Measurements from ENCODE around the gene ME3. TPM values are rescaled to one million over a fixed set of nuclear protein-coding genes. Genes with fewer than 3 reads are reported as not detected.
"Not testable (repeated sequence)": the region's sequence is repeated elsewhere in the genome, so short reads cannot be mapped to it uniquely, and the experiment has no call there.

The ME3 gene
- total RNA-seq, 1 donor from 2014 or later, result 30.4 TPM

- no peak for DNase-seq
- intact Hi-C loops (cut with DNase I), result no loop called here
- ATAC-seq (ENCODE audit: poor library complexity), result no peak
Measured at GRCh38 chr11:86670911-86671310, 1.5 kb downstream of the ME3 start.

GRCh38 chr11:86670181-86670580, 2.2 kb downstream of the ME3 start:
- intact Hi-C loops (cut with DNase I), result no loop called here
- ATAC-seq (ENCODE audit: poor library complexity) (no peak), DNase-seq (no peak)

- intact Hi-C loops (cut with DNase I), result no loop called here
- DNase-seq, result no peak
- ATAC-seq (ENCODE audit: poor library complexity), result no peak
Measured at GRCh38 chr11:86669424-86669823, 3.0 kb downstream of the ME3 start.

GRCh38 chr11:86668929-86669328, 3.5 kb downstream of the ME3 start:
- ATAC-seq (ENCODE audit: poor library complexity), result no peak
- DNase-seq, result no peak
- intact Hi-C loops (cut with DNase I), result no loop called here

GRCh38 chr11:86666193-86666592, 6.2 kb downstream of the ME3 start:
- intact Hi-C loops (cut with DNase I), result no loop called here
- DNase-seq, result no peak
- ATAC-seq (ENCODE audit: poor library complexity), result no peak

GRCh38 chr11:86664930-86665329, 7.5 kb downstream of the ME3 start:
- intact Hi-C loops (cut with DNase I), result no loop called here
- ATAC-seq (ENCODE audit: poor library complexity), result no peak
- DNase-seq, result no peak

GRCh38 chr11:86663761-86664160, 8.7 kb downstream of the ME3 start:
- ATAC-seq (ENCODE audit: poor library complexity) (no peak), DNase-seq (no peak)
- intact Hi-C loops (cut with DNase I), result no loop called here

- DNase-seq, result no peak
- intact Hi-C loops (cut with DNase I), result no loop called here
- no peak for ATAC-seq (ENCODE audit: poor library complexity)
Measured at GRCh38 chr11:86663291-86663690, 9.1 kb downstream of the ME3 start.

- intact Hi-C loops (cut with DNase I), result no loop called here
- DNase-seq, result no peak
- ATAC-seq (ENCODE audit: poor library complexity), result no peak
Measured at GRCh38 chr11:86660736-86661135, 11.7 kb downstream of the ME3 start.

GRCh38 chr11:86660088-86660487, 12.3 kb downstream of the ME3 start:
- intact Hi-C loops (cut with DNase I), result no loop called here
- ATAC-seq (ENCODE audit: poor library complexity) (peak; percentile 53), DNase-seq (no peak)

GRCh38 chr11:86658534-86658933, 13.9 kb downstream of the ME3 start:
- intact Hi-C loops (cut with DNase I), result no loop called here
- no peak for DNase-seq
- ATAC-seq (ENCODE audit: poor library complexity), result no peak

- DNase-seq; ATAC-seq (ENCODE audit: poor library complexity); intact Hi-C loops (cut with DNase I): not testable (repeated sequence)
Measured at GRCh38 chr11:86645212-86645611, 27.2 kb downstream of the ME3 start.

GRCh38 chr11:86644291-86644690, 28.1 kb downstream of the ME3 start:
- no peak for DNase-seq
- no peak for ATAC-seq (ENCODE audit: poor library complexity)
- intact Hi-C loops (cut with DNase I), result no loop called here

- DNase-seq, result no peak
- intact Hi-C loops (cut with DNase I), result no loop called here
- no peak for ATAC-seq (ENCODE audit: poor library complexity)
Measured at GRCh38 chr11:86641537-86642261, 30.7 kb downstream of the ME3 start.

GRCh38 chr11:86639137-86639536, 33.3 kb downstream of the ME3 start:
- DNase-seq (no peak), ATAC-seq (ENCODE audit: poor library complexity) (no peak)
- intact Hi-C loops (cut with DNase I), result no loop called here

- intact Hi-C loops (cut with DNase I), result no loop called here
- no peak for DNase-seq
- ATAC-seq (ENCODE audit: poor library complexity), result no peak
Measured at GRCh38 chr11:86638673-86639072, 33.7 kb downstream of the ME3 start.

- no peak for DNase-seq
- intact Hi-C loops (cut with DNase I), result no loop called here
Measured at GRCh38 chr11:86637988-86638387, 34.4 kb downstream of the ME3 start.

GRCh38 chr11:86636275-86636674, 36.1 kb downstream of the ME3 start:
- intact Hi-C loops (cut with DNase I), result no loop called here
- ATAC-seq (ENCODE audit: poor library complexity) (no peak), DNase-seq (no peak)

More at GRCh38 chr11:86637988-86638387, 34.4 kb downstream of the ME3 start:
- no peak for ATAC-seq (ENCODE audit: poor library complexity)

- intact Hi-C loops (cut with DNase I), result no loop called here
- ATAC-seq (ENCODE audit: poor library complexity) (no peak), DNase-seq (no peak)
Measured at GRCh38 chr11:86632499-86633269, 39.7 kb downstream of the ME3 start.

- no peak for DNase-seq
- intact Hi-C loops (cut with DNase I), result no loop called here
- no peak for ATAC-seq (ENCODE audit: poor library complexity)
Measured at GRCh38 chr11:86630229-86630981, 42.0 kb downstream of the ME3 start.

All from Right ventricle myocardium superior (tissue), 1 donor.